NCI-H2081 treated with DMSO at 0.1 percent for 48 hours (cell line): ENCODE data around the gene QSOX2.
"Not testable (repeated sequence)": the region's sequence is repeated elsewhere in the genome, so short reads cannot be mapped to it uniquely, and the experiment has no call there.

Source experiments
- DNase-seq: peaks from one replicate; lab custom pipeline; 2025; lab: John Stamatoyannopoulos, UW

QSOX2 gene

DNA sequence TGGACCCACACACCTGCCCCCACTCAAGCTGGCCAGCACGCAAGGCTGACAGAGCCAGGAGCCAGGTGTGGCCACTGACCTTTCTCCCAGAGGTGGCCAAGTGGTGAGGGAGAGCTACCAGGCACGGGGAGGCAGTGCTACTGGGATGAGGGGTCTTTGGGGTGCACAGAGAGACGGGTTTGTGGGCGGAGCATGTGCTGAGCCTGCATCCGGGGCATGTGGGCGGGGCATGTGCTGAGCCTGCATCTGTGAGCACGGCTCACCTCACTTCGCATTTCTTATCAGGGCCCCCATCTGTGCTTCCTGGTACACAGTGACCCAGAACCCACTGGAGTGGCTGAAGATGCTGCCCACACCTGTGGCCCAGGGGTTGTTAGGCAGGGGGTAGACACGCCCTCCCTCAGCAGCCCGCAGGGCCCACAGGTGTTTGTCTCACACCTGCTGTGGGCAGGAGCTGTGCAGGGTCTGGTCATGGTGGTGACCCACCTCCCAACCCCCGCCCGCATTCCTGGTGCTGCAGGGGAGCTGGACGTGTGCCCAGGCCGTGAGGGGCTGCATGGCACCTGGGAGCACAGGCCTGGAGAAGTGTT lies 36.8 kb upstream of the QSOX2 start:
- DNase-seq: no peak

DNA sequence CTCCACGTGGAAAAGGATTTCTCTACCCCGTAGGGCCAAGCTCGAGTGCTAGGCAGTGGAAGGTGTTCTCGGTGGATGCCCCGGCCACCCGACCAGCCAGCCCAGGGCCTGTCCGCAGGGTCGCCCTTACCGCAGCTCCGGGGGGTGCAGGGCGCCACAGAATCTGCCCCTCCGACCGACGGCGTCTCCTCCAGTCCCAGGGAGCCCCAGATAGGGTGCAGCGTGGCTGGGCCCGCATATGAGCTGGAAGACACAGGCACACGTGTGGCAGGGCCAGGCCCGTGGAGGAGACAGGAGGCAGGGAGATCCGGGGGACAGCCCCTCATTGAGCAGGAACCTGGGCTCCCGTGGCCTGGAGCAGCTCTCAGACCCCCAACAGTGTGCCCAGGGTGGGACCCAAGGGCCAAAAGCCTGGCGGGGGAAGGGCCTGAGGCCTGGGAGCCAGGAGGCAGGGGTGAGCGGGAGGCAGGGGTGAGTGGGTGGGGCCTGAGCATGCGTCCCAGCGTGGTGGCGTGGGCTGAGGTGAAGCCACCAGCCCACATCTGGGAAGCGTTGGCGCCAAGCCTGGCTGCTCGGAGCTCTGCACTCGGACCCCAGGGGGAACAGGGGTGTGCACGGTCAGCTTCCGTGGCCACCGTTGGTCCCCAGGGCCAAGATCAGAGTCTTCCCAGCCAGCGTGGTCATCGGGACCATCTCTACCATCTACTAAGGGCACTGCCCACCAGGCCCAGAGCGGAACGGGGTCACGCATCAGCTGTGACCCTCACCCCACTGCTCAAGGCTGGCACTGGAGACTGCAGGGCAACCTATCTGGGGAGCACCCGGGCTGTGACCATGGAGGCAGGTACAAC lies 36.0 kb upstream of the QSOX2 start:
- no peak for DNase-seq

- DNase-seq: no peak
These were observed 35.1 kb upstream of the QSOX2 start for GRCh38 chr9:136280535-136281315.

DNA sequence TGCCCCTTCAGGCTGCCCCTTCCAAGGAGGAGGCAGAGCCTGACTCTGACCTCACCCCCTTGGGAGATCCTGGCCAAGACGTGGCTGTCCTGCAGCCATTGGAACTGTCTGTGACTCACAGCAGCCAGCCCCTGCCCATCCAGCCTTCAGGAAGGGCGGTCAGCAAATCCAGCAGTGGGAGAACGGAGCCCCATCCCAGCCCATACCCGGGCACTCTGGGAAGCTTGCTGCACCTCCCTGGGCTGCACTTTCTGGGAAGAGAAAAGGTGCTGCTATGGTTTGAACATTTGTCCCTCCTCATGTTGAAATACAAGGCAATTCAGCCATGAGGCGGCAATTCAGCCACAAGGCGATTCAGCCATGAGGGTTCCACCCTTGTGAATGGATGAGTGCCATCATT lies 33.9 kb upstream of the QSOX2 start:
- DNase-seq: no peak

GRCh38 chr9:136278894-136279293 lies 33.3 kb upstream of the QSOX2 start:
- DNase-seq: no peak

GRCh38 chr9:136278221-136278620 lies 32.6 kb upstream of the QSOX2 start:
- DNase-seq: no peak

DNA sequence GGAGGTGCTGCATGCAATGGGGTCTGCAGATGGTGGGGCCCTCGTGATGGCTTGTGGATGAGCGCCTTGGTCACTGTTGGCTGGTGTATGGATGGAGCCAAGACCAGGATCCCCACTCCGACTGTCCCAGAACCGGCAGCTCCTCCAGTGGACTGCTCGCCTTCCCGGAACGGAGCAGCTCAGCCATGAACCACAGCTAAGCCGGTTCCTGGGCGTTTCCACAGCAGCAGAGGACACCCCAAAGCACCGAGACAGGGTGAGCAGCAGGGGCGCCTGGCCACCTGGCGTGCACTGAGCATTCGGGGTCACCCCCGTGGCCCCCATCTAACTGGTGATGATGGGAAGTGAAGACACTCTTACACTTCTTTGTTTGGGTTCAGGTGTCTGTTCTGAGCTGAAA lies 32.1 kb upstream of the QSOX2 start:
- DNase-seq: no peak

GRCh38 chr9:136276716-136277115 lies 31.1 kb upstream of the QSOX2 start:
- no peak for DNase-seq

GRCh38 chr9:136275655-136276429 lies 30.2 kb upstream of the QSOX2 start:
- DNase-seq: no peak

GRCh38 chr9:136274786-136275654 lies 29.4 kb upstream of the QSOX2 start:
- DNase-seq: no peak

DNA sequence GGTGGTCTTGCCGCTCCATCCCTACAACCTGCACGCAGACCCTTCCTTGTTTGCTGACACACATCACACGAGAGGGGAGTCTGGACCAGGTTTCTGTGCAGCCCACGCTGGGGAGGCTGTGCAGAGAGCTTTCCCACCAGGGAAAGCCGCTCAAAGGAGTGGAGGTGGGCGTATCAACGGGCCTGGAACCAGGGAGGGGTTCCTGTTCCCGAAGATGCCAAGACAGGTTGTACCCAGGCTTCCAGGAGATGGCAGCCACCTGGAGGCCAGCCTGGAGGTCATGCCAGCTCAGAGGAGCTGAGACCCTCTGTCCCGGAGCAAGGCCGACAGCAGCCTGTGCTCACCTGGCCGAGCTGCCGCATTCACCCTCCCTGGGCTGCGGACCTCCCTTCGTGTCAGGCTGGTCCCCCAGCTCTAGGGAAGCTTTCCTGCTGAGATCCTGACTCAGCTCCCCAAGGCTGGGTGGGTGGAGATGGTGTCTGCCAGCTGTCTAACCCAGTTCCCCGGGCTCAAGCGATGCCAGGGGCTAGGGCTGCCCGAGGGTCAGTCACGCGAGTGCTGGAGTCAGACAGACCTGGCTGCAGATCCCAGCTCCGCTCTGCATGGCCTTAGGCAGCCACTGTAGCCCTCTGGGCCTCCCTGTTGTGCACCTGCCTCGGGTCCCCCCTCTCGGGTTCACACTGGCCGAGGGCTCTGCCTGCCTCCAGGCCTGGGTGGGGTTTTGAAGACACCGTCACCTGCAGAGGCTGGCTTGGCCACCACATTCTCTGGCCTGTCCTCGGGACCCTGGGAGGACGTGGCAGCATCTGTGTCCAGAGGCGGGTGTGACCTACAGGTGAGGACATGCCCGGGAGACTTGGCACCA lies 28.5 kb upstream of the QSOX2 start:
- DNase-seq: no peak

DNA sequence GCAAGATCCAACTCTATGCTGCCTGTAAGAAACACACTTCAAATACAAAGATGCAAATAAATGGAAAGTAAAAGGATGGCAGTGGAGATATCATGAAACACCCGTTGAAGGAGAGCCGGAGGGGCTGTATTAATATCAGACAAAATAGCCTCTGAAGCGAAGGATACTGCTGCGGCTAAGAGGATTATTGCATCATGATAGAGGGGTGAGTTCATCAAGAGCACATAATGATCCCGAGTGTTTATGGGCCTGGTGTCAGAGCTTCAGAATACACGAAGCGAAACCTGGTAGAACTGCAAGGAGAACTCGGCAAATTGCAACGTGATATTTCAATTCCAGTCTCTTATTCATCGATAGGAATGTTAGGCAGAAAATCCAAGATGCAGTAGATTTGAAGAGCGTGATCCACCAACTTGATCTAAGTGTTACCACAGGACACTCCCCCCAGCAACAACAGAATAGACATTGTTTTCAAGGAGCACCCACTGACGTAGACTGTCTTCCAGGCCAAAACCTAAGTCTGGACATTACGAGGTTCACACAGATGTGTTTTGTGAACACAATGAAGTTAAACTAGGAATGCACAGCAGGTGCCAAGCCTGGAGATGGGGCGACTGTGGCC lies 27.7 kb upstream of the QSOX2 start:
- no peak for DNase-seq

DNA sequence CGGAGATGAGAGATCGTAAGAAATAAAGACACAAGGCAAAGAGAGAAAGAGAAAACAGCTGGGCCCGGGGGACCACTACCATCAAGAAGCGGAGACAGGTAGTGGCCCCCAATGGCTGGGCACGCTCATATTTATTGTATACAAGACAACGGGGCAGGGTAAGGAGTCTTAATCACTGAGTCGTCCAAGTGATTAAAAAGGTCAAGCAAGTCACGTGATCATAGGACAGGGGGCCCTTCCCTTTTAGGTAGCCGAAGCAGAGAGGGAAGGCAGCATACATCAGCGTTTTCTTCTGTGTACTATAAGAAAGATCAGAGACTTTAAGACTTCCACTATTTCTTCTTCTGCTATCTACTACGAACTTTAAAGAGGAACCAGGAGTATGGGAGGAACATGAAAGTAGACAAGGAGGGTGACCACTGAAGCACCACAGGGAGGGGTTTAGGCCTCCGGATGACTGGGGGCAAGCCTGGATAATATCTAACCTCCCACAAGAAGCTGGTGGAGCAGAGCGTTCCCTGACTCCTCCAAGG lies 24.6 kb upstream of the QSOX2 start:
- DNase-seq: no peak

DNA sequence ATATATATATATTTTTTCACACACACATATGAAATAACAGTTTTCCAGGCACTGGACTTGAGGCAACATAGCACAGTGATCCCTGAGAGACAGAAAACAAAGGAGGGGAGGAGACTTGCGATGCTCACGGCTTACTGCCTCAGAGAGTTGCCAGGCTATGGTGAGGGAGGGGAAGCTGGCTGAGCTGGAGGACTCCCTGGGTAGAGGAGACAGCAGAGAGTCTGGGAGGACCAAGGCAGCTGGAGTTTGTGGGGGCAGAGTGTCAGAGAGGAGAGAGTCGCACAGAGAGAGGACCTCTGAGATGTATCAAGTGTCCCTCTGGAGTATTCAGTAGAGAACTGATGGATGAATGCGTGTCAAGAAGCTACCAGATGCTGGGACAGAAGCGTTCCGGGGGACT lies 23.1 kb upstream of the QSOX2 start:
- DNase-seq: no peak

DNA sequence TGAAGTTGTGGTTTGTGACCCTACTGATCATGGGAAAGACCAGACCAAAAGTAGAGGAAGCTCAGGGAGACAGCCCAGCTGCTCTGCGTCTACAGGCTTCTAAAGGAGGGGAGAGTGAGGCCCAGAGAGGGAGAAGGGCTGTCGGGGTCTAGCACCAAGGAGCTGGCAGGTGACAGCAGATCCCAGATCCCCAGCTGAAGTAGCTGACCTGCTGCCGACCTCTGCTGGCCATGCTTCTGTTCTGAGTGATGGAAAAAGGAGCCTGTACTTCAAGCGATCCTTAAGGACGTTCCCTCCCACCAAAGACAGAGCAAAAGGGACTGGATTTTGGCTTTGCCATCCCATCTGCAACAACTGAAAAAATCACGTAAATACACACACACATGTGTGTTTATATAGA lies 22.7 kb upstream of the QSOX2 start:
- DNase-seq: no peak

DNA sequence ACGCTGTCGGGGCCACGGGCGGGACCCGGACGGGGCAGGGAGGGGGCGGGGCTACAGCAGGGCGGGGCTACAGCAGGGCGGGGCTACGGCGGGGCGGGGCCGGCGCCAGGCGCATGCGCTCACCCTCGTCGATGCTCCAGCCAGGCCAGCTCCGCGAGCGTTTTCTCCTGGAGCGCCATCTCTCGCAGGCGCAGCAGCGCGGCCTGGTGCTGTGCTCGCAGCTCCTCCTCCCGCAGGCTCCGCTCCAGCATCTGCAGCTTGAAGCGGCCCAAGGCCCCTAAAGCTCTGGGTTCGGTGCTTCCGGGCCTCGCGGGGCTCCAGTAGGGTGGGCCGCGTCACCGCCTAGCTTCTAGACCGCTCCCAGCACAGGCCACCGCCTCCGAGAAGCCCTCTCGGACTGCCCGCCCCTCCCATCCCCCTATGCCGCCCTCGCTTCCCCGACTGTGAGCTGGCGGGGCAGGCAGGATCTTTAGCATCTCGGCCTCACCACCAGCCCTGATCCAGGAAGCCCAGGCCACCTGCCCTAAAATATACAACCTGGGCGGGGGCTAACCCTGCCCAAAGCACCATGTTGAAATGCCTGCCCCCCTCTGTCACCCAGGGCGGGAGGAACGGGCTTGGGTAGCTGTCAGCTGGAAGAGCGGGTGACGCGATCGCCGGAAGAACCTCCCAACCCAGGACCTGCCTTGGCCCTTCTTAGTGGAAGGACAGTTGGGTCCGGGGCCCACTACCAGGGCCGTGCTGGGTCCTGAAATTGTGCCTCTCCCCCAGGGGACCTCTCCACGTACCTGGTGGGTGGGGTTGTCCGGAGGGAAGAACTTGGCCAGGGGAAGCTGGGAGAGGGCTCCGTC lies 21.9 kb upstream of the QSOX2 start:
- peak; percentile 2 for DNase-seq

DNA sequence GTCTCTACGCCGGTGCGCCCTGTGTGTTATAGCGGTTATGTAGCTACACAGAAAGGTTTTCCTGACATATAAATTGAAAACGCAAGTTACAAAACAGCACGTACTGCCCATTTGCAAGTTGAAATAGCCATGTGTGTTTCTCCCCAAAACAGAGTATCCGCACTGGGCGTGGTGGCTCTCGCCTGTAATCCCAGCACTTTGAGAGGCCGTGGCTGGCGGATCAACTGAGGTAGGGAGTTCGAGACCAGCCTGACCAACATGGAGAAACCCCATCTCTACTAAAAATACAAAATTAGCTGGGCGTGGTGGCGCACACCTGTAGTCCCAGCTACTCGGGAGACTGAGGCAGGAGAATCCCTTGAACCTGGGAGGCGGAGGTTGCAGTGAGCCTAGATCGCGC lies 21.0 kb upstream of the QSOX2 start:
- not testable (repeated sequence) for DNase-seq

- DNase-seq: no peak
These were observed 20.1 kb upstream of the QSOX2 start for GRCh38 chr9:136265561-136266355.
